ENCODE results near the gene SLC25A27.

GRCh38 chr6:46661483-46661882 lies 8.7 kb downstream of the SLC25A27 start:
- TF ChIP-seq, protein P1, sequence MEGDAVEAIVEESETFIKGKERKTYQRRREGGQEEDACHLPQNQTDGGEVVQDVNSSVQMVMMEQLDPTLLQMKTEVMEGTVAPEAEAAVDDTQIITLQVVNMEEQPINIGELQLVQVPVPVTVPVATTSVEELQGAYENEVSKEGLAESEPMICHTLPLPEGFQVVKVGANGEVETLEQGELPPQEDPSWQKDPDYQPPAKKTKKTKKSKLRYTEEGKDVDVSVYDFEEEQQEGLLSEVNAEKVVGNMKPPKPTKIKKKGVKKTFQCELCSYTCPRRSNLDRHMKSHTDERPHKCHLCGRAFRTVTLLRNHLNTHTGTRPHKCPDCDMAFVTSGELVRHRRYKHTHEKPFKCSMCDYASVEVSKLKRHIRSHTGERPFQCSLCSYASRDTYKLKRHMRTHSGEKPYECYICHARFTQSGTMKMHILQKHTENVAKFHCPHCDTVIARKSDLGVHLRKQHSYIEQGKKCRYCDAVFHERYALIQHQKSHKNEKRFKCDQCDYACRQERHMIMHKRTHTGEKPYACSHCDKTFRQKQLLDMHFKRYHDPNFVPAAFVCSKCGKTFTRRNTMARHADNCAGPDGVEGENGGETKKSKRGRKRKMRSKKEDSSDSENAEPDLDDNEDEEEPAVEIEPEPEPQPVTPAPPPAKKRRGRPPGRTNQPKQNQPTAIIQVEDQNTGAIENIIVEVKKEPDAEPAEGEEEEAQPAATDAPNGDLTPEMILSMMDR (IDR thresholded peaks at IDR 0.05): no peak
- no peak for TF ChIP-seq POLR2A (IDR thresholded peaks at IDR 0.05)

Data from heart left ventricle (tissue), 13 donors.